Gastrocnemius medialis (tissue), 4 donors: Measurements from ENCODE around the gene HECTD4.

Experiments used
- POLR2A ChIP-seq, 2 donors: fragments of 450-650 bp; IDR thresholded peaks; one replicate each; pipeline ENCODE4 v1.6.1; 2017; ENCODE audit warnings: antibody characterized with exemption in 2 of 2, mild to moderate bottlenecking in 2 of 2, moderate library complexity in 2 of 2
- TF ChIP-seq, protein P1 (sequence below), 5 experiments: fragments of 450-650 bp in 3 of 5; fragments of 200-600 bp in 2 of 5; sonication (generic) in 2 of 5; IDR thresholded peaks in 4 of 5; conservative IDR thresholded peaks in 1 of 5; 1 replicate in 4 of 5; 2 replicates in 1 of 5; pipeline ENCODE4 v1.5.1; 2016 to 2019; ENCODE audit warnings: antibody characterized with exemption in 5 of 5, mild to moderate bottlenecking in 3 of 5, moderate library complexity in 3 of 5

DNA sequence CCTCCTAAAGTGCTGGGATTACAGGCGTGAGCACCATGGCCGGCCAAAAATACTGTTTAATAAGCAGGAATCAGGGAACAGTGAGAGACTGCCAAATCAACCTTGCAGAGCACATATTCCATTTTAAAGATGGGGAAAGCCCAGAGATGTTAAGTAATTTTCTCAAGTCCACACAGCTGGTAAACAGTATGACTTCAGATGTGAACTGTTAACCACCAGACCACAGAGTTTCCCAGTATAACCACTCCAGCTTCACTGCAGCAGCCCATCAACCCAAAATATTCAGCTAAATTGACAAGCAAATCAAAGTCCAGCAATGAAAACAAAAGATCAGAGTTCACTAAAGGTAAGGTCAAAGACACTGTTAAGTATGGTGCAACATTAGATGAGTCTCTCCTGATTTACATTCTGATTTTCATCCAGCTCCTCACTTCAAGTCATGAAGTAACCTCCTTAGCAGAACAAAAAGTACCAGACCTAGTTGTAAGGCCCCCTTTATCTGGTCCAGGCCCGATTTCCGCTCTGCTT lies 174.8 kb downstream of the HECTD4 start:
- TF ChIP-seq, protein P1, sequence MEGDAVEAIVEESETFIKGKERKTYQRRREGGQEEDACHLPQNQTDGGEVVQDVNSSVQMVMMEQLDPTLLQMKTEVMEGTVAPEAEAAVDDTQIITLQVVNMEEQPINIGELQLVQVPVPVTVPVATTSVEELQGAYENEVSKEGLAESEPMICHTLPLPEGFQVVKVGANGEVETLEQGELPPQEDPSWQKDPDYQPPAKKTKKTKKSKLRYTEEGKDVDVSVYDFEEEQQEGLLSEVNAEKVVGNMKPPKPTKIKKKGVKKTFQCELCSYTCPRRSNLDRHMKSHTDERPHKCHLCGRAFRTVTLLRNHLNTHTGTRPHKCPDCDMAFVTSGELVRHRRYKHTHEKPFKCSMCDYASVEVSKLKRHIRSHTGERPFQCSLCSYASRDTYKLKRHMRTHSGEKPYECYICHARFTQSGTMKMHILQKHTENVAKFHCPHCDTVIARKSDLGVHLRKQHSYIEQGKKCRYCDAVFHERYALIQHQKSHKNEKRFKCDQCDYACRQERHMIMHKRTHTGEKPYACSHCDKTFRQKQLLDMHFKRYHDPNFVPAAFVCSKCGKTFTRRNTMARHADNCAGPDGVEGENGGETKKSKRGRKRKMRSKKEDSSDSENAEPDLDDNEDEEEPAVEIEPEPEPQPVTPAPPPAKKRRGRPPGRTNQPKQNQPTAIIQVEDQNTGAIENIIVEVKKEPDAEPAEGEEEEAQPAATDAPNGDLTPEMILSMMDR (IDR thresholded peaks at IDR 0.05 in 4 of 5, conservative IDR thresholded peaks at IDR 0.05 in 1 of 5): no peak
- TF ChIP-seq POLR2A (IDR thresholded peaks at IDR 0.05): no peak
